ENCODE results near the gene SERPINE1.

DNA sequence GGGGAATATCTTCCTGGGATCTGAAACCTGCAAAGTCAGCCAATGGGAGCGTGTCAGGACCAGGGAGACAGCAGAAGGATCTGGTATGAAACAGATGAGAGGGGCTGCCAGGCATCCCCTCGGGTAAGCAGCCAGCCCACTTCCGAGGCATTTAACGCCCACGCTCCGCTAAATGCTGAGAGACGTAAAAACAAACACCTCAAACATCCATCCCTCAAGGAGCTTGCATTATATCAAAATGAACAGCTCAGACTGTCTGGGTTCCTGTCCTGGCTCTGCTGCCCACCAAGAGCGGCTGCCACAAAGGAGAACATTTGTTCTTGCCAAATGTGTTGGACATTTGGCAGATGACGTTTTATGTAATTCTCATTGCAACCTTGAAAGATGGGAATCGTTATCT is 7.0 kb upstream of the SERPINE1 start:
- no peak for TF ChIP-seq GATA2 (IDR thresholded peaks at IDR 0.05; ENCODE audit: low read depth, low read length)
- TF ChIP-seq GATA3 (IDR thresholded peaks at IDR 0.05; ENCODE audit: low read depth, low read length), result no peak
